Measurements from ENCODE around the gene RGS5.

The RGS5 gene

GRCh38 chr1:163104385-163105099 is 98.2 kb downstream of the RGS5 start:
- Histone ChIP-seq H3K9me3 (ENCODE audit: control insufficient read depth, insufficient read depth, low read length) (no peaks in the 10 kb centered on the region), H3K4me1 (ENCODE audit: insufficient read depth, low read length) (no peaks in the 10 kb centered on the region), H3K36me3 (ENCODE audit: insufficient read depth, low read length) (no peaks in the 10 kb centered on the region), H3K9ac (ENCODE audit: low read depth, low read length) (no peak overlapping the region)

DNA sequence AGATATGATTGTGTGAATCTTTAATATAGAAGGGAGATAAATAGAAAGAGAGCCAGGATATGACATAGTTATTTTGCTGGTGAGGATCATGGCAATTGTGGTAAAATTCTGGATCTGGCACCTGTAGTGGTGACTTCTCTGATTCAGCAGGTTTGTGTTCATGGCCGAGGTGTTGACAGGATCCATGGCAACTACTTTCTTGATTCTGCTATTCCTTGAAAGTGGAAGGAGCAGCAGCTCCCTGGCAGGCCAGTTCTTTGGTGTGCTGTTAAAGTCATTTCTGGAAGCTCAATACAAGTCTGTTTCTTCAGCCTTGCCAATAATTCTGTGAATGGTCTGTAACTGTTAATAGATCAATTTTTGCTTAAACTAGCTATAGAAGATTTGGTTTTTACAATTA is 100.1 kb downstream of the RGS5 start:
- Histone ChIP-seq H3K4me1 (ENCODE audit: insufficient read depth, low read length) (no peaks in the 10 kb centered on the region), H3K9me3 (ENCODE audit: control insufficient read depth, insufficient read depth, low read length) (no peaks in the 10 kb centered on the region)

DNA sequence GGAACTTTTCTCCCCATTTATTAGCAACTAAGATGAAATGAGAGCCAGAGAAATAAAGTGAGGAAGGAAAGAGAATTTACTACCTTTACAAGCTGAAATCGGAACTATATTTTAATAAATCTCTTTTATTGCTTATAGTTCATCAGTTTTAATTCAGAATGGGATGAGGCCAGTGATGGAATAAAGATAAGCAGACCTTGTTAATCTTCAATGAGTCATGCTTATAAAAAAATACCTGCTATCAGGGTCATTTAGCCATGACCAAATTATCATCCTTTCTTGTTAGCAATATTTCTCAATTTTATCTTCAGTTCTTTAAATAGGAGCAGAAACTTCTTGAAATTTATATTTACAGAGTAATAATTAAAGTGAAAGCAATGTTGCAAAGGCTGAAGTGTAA is 107.5 kb downstream of the RGS5 start:
- Histone ChIP-seq H3K4me1 (ENCODE audit: insufficient read depth, low read length) (no peaks in the 10 kb centered on the region), H3K36me3 (ENCODE audit: insufficient read depth, low read length) (no peaks in the 10 kb centered on the region), H3K9ac (ENCODE audit: low read depth, low read length) (no peak overlapping the region), H3K9me3 (ENCODE audit: control insufficient read depth, insufficient read depth, low read length) (no peaks in the 10 kb centered on the region; the same call in 1 of the 2 replicates)

More for the DNA sequence above, 100.1 kb downstream of the RGS5 start:
- Histone ChIP-seq H3K36me3 (ENCODE audit: insufficient read depth, low read length) (no peaks in the 10 kb centered on the region), H3K9ac (ENCODE audit: low read depth, low read length) (no peak overlapping the region)

GRCh38 chr1:163094589-163094988 is 108.1 kb downstream of the RGS5 start:
- Histone ChIP-seq H3K9ac (ENCODE audit: low read depth, low read length) (no peak overlapping the region), H3K36me3 (ENCODE audit: insufficient read depth, low read length) (no peaks in the 10 kb centered on the region), H3K9me3 (ENCODE audit: control insufficient read depth, insufficient read depth, low read length) (no peaks in the 10 kb centered on the region; the same call in 1 of the 2 replicates), H3K4me1 (ENCODE audit: insufficient read depth, low read length) (no peaks in the 10 kb centered on the region)

GRCh38 chr1:163094182-163094581 is 108.5 kb downstream of the RGS5 start:
- Histone ChIP-seq H3K9me3 (ENCODE audit: control insufficient read depth, insufficient read depth, low read length) (no peaks in the 10 kb centered on the region; the same call in 1 of the 2 replicates), H3K4me1 (ENCODE audit: insufficient read depth, low read length) (no peaks in the 10 kb centered on the region), H3K9ac (ENCODE audit: low read depth, low read length) (no peak overlapping the region), H3K36me3 (ENCODE audit: insufficient read depth, low read length) (no peaks in the 10 kb centered on the region)

GRCh38 chr1:163093579-163093978 is 109.1 kb downstream of the RGS5 start:
- Histone ChIP-seq H3K9ac (ENCODE audit: low read depth, low read length) (no peak overlapping the region), H3K9me3 (ENCODE audit: control insufficient read depth, insufficient read depth, low read length) (no peaks in the 10 kb centered on the region; the same call in 1 of the 2 replicates)

DNA sequence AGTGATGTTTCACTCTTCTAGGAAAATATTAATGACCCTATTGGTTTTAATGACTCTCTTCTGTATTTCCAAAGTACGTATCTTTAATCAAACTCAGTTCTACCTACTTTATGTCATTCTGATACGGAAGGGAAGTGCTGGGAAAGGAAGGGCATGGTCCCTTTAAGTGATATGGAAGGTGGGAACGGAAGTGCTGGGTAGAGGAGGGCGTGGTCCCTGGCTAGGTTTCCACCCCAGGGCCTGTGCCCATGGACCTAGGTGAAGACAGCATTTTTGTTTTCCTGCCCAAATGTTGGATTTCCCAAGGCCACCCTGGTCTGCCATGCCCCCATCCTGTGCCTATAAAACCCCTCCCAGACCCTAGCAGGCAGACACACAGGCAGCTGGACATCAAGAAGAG is 109.5 kb downstream of the RGS5 start:
- Histone ChIP-seq H3K36me3 (ENCODE audit: insufficient read depth, low read length) (no peaks in the 10 kb centered on the region), H3K9ac (ENCODE audit: low read depth, low read length) (no peak overlapping the region), H3K4me1 (ENCODE audit: insufficient read depth, low read length) (no peaks in the 10 kb centered on the region)

More at GRCh38 chr1:163093579-163093978, 109.1 kb downstream of the RGS5 start:
- no peaks in the 10 kb centered on the region for H3K4me1 ChIP-seq (ENCODE audit: insufficient read depth, low read length)
- H3K36me3 ChIP-seq (ENCODE audit: insufficient read depth, low read length): no peaks in the 10 kb centered on the region

More for the DNA sequence above, 109.5 kb downstream of the RGS5 start:
- no peaks in the 10 kb centered on the region; the same call in 1 of the 2 replicates for H3K9me3 ChIP-seq (ENCODE audit: control insufficient read depth, insufficient read depth, low read length)

Data from ES-I3 (cell line).